Measurements from ENCODE around the gene TEX44.

TEX44 gene

GRCh38 chr2:231627384-231628120 is 34.9 kb downstream of the TEX44 start:
- in situ Hi-C loops (cut with HindIII; ENCODE audit: low sequenced_read_pairs) = no loop called here

GRCh38 chr2:231632559-231633142 is 40.0 kb downstream of the TEX44 start:
- in situ Hi-C loops (cut with HindIII; ENCODE audit: low sequenced_read_pairs) = no loop called here

GRCh38 chr2:231633241-231633976 is 40.7 kb downstream of the TEX44 start:
- in situ Hi-C loops (cut with HindIII; ENCODE audit: low sequenced_read_pairs) = no loop called here

- in situ Hi-C loops (cut with HindIII; ENCODE audit: low sequenced_read_pairs) = no loop called here
Measured at GRCh38 chr2:231634412-231634811, 41.7 kb downstream of the TEX44 start.

GRCh38 chr2:231634951-231635875 is 42.5 kb downstream of the TEX44 start:
- in situ Hi-C loops (cut with HindIII; ENCODE audit: low sequenced_read_pairs) = no loop called here

DNA sequence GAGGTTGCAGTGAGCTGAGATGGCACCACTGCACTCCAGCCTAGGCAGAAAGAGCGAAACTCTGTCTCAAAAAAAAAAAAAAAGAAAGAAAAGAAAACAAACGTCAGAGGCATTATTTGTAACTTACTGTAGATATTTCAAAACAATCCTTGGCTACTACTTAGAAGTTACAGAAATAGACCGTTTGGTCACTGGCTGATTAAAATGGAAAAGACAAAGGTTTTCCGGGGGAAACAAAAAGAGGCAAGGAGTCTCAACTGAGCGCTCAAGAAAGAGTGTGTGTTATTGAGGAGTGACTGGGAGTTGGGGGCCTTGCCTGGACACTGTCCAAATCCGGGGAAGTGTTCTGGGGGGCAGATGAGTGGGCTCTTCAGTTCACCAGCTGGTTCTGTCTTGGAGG is 47.6 kb downstream of the TEX44 start:
- in situ Hi-C loops (cut with HindIII; ENCODE audit: low sequenced_read_pairs) = no loop called here

DNA sequence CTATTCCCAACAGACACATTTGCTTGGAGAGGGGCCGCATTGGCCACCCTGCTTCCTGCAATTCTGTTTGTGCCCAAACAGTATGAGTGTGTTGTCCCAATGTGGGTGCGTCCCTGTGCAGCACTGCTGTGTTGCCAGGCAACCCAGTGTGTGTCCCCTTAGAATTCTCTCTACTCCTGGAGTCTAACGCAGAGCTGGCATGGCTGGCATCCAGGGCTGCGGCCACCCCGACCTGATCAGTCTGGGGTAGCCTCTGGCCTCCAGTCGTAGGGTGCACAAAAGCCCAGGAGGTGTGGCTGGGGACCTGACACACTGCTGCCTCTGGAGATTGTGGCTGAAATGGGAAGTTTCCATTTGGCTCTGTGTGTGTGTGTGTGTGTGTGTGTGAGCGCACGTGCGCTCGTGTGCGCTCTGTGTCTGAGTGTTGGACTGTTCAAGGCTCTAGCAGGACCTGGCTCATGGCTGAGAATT is 48.0 kb downstream of the TEX44 start:
- in situ Hi-C loops (cut with HindIII; ENCODE audit: low sequenced_read_pairs) = no loop called here

DNA sequence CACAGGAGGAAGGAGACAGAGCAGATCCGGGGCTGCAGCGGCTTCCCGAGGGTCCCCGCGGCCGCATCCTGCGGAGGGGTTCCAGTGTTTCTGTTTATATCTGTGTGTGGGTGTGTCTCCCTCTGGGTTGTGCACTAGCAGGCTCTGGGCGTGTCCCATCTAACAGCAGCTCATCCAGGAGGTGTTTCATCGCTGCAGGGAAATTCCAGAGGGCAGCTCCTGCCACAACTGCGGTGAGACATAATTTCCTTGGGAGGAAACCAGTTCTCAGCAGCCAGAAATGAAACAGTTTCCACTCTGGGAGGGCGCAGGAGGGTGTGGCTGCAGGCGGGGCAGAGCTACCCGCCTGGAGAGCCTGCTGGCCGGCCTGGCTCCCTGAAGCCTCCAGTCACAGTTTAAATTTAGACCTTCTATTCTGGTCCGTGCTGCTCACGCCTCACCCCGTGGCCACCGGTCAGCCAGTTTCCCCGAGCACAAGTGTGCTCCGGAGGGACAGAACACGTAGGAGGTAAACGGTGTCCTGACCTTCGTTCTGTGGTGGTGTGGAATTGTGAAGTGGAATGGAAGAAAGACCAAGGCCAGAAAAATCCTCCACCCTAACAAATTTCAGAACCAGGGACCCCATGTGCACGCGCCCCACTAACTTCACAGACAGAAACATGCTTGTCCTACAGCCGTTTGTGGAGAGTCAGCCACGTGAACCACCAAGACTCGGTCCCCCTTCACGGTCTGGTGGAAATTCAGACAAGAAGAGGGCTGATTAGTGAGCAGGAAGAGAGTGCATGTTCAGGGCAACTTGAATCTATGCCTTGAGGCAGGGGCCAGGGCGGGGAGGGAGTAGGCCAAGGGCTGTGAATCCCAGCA is 50.2 kb downstream of the TEX44 start:
- in situ Hi-C loops (cut with HindIII; ENCODE audit: low sequenced_read_pairs) = no loop called here

DNA sequence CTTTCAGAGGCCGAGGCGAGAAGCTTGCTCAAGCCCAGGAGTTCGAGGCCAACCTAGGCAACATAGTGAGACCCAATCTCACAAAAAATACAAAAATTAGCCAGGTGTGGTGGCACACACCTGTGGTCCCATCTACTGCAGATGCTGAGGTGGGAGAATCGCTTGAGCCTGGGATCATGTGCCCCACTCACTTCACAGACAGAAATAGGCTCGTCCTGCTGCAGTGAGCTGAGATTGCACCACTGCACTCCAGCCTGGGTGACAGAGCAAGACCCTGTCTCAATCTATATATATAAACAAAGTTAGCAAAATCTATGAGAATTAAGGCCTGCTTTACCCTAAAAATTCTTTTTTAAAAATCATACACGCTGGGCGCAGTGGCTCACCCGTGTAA is 50.8 kb downstream of the TEX44 start:
- in situ Hi-C loops (cut with HindIII; ENCODE audit: low sequenced_read_pairs) = no loop called here

Data from endothelial cell of hepatic sinusoid (primary cell).